ENCODE results near the gene SLC18B1.
"Not testable (repeated sequence)": the region's sequence is repeated elsewhere in the genome, so short reads cannot be mapped to it uniquely, and the experiment has no call there.

The SLC18B1 gene

DNA sequence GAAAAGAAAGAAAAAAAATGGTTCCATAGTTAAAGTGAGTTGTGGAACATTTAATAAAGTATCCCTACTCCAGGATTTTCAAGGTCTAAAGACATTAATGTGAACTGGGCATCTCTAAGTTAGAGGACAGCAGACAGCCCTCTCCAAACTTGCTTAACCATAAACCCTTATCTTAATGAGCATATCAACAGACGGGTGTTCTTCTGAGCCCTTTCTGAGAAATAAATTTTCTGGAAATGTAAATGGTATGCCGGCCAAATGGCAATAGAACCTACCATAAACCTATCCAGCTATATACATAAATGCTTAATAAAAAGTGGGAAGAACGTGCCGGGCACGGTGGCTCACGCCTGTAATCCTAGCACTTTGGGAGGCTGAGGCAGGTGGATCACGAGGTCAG, 12.5 kb downstream of the SLC18B1 start:
- Histone ChIP-seq H3K4me3 (ENCODE audit: insufficient read depth, low read length, poor library complexity, severe bottlenecking) (no peak overlapping the region), H3K36me3 (ENCODE audit: low read length) (no peaks in the 10 kb centered on the region), H3K9ac (ENCODE audit: low read length) (no peak overlapping the region), H3K79me2 (ENCODE audit: insufficient read depth, low read length) (no peaks in the 10 kb centered on the region), H3K4me2 (ENCODE audit: low read depth, low read length, poor library complexity, severe bottlenecking) (no peak overlapping the region), H4K20me1 (ENCODE audit: low read depth, low read length) (no peaks in the 10 kb centered on the region), H2AFZ (ENCODE audit: low read depth, low read length, severe bottlenecking) (no peak overlapping the region), H3K27ac (ENCODE audit: low read depth, low read length) (no peak overlapping the region), H3F3A (ENCODE audit: insufficient read depth) (no peaks in the 10 kb centered on the region), H3K9me3 (ENCODE audit: insufficient read depth, low read length) (no peaks in the 10 kb centered on the region), H3K9me2 (replicated peaks; ENCODE audit: insufficient read depth, low read length) (no peaks in the 10 kb centered on the region), H3K27me3 (ENCODE audit: low read length) (no peaks in the 10 kb centered on the region)
- no peak for TF ChIP-seq EZH2phosphoT487 (conservative IDR thresholded peaks at IDR 0.05; ENCODE audit: low read length)
- TF ChIP-seq, protein P1, sequence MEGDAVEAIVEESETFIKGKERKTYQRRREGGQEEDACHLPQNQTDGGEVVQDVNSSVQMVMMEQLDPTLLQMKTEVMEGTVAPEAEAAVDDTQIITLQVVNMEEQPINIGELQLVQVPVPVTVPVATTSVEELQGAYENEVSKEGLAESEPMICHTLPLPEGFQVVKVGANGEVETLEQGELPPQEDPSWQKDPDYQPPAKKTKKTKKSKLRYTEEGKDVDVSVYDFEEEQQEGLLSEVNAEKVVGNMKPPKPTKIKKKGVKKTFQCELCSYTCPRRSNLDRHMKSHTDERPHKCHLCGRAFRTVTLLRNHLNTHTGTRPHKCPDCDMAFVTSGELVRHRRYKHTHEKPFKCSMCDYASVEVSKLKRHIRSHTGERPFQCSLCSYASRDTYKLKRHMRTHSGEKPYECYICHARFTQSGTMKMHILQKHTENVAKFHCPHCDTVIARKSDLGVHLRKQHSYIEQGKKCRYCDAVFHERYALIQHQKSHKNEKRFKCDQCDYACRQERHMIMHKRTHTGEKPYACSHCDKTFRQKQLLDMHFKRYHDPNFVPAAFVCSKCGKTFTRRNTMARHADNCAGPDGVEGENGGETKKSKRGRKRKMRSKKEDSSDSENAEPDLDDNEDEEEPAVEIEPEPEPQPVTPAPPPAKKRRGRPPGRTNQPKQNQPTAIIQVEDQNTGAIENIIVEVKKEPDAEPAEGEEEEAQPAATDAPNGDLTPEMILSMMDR (IDR thresholded peaks at IDR 0.05; ENCODE audit: insufficient read depth, low read length, poor library complexity, severe bottlenecking): no peak

DNA sequence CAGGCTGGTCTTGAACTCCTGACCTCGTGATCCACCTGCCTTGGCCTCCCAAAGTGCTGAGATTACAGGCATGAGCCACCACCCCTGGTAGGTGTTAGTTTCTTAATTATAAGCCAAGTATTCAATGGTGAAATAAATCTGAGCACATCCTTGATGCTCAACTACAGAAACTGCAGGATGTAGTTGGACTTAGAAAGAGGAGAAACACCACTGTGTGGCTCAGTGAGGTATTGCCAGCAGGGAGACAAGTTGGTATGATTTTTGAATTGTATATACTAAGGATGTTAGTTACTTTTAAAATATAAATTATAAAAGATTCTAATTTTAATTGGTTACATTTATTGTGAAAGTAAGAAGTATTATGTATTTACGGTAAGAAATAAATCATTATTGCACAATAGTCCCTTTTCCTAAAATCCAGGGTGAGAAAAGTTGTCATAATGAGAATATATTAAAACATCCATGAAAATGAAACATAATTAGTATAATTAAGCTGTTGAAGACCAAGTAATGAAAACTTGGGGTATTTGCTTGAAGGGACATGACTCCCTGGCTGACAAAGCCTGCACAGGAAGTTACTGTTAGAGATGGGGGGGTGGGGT, 17.6 kb downstream of the SLC18B1 start:
- H4K20me1 ChIP-seq (ENCODE audit: low read depth, low read length): no peaks in the 10 kb centered on the region
- no peak for TF ChIP-seq EZH2phosphoT487 (conservative IDR thresholded peaks at IDR 0.05; ENCODE audit: low read length)
- TF ChIP-seq, protein P1 (IDR thresholded peaks at IDR 0.05; ENCODE audit: insufficient read depth, low read length, poor library complexity, severe bottlenecking): no peak
- H3K36me3 ChIP-seq (ENCODE audit: low read length): no peaks in the 10 kb centered on the region
- H3K4me3 ChIP-seq (ENCODE audit: insufficient read depth, low read length, poor library complexity, severe bottlenecking): no peak overlapping the region
- H3K9me3 ChIP-seq (ENCODE audit: insufficient read depth, low read length): no peaks in the 10 kb centered on the region
- no peaks in the 10 kb centered on the region for H3K27me3 ChIP-seq (ENCODE audit: low read length)
- H3K79me2 ChIP-seq (ENCODE audit: insufficient read depth, low read length): no peaks in the 10 kb centered on the region
- H3F3A ChIP-seq (ENCODE audit: insufficient read depth): no peaks in the 10 kb centered on the region
- H3K9ac ChIP-seq (ENCODE audit: low read length): no peak overlapping the region
- H3K4me2 ChIP-seq (ENCODE audit: low read depth, low read length, poor library complexity, severe bottlenecking): no peak overlapping the region
- H3K9me2 ChIP-seq (replicated peaks; ENCODE audit: insufficient read depth, low read length): no peaks in the 10 kb centered on the region
- H2AFZ ChIP-seq (ENCODE audit: low read depth, low read length, severe bottlenecking): no peak overlapping the region
- no peak overlapping the region for H3K27ac ChIP-seq (ENCODE audit: low read depth, low read length)

DNA sequence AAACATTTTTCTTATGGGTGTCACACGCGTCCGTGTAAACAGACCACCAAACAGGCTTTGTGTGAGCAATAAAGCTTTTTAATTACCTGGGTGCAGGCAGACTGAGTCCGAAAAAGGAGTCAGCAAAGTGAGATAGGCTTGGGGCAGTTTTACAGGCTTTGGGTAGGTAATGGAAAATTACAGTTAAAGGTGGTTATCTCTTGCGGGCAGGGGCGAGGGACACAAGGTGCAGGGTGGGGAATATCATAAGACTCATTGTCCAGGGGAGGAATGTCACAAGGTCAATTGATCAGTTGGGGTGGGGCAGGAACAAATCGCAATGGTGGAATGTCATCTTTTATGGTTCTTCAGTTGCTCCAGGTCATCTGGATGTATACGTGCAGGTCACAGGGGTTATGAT, 20.6 kb downstream of the SLC18B1 start:
- H3K9me2 ChIP-seq (replicated peaks; ENCODE audit: insufficient read depth, low read length); H3F3A ChIP-seq (ENCODE audit: insufficient read depth): not testable (repeated sequence)

DNA sequence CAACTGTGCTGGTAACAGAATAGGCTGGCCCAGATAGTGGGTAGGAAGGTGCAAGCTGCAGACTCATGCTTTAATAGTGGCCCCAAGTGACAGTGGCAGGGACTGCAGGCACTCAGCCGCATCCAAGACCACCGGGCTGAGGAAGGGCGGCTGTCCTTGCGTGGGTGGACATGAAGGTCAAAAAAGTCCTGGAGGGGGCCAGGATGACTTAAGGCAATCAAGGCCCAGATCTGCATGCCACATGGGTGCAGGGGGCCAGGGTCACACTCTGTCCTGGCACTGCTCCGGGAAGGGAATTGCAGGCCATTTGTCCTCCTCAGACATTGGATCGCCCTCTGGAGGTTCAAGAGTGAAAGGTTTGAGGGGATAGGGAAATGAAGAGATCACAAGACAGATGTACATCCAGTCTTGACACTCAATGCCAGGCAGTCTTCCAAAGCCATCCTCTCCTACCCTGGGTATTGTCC, 30.4 kb downstream of the SLC18B1 start:
- peak overlapping the region; percentile 39 for H3K4me2 ChIP-seq (ENCODE audit: low read depth, low read length, poor library complexity, severe bottlenecking)
- no peaks in the 10 kb centered on the region for H3K27me3 ChIP-seq (ENCODE audit: low read length)
- no peaks in the 10 kb centered on the region for H3K36me3 ChIP-seq (ENCODE audit: low read length)
- no peak overlapping the region for H3K9ac ChIP-seq (ENCODE audit: low read length)
- no peaks in the 10 kb centered on the region for H3K9me3 ChIP-seq (ENCODE audit: insufficient read depth, low read length)
- H3K4me3 ChIP-seq (ENCODE audit: insufficient read depth, low read length, poor library complexity, severe bottlenecking): no peak overlapping the region
- no peak overlapping the region for H3K27ac ChIP-seq (ENCODE audit: low read depth, low read length)
- H2AFZ ChIP-seq (ENCODE audit: low read depth, low read length, severe bottlenecking): peak overlapping the region; percentile 77
- no peak for TF ChIP-seq EZH2phosphoT487 (conservative IDR thresholded peaks at IDR 0.05; ENCODE audit: low read length)
- TF ChIP-seq, protein P1 (IDR thresholded peaks at IDR 0.05; ENCODE audit: insufficient read depth, low read length, poor library complexity, severe bottlenecking): peak; percentile 82
- H3K9me2 ChIP-seq (replicated peaks; ENCODE audit: insufficient read depth, low read length): no peaks in the 10 kb centered on the region
- no peaks in the 10 kb centered on the region for H4K20me1 ChIP-seq (ENCODE audit: low read depth, low read length)
- no peaks in the 10 kb centered on the region for H3F3A ChIP-seq (ENCODE audit: insufficient read depth)
- no peaks in the 10 kb centered on the region for H3K79me2 ChIP-seq (ENCODE audit: insufficient read depth, low read length)

More for the DNA sequence above, 20.6 kb downstream of the SLC18B1 start:
- H3K27me3 ChIP-seq (ENCODE audit: low read length); H3K9me3 ChIP-seq (ENCODE audit: insufficient read depth, low read length); H3K27ac ChIP-seq (ENCODE audit: low read depth, low read length); H2AFZ ChIP-seq (ENCODE audit: low read depth, low read length, severe bottlenecking); H4K20me1 ChIP-seq (ENCODE audit: low read depth, low read length); H3K4me2 ChIP-seq (ENCODE audit: low read depth, low read length, poor library complexity, severe bottlenecking); H3K9ac ChIP-seq (ENCODE audit: low read length); H3K4me3 ChIP-seq (ENCODE audit: insufficient read depth, low read length, poor library complexity, severe bottlenecking); H3K79me2 ChIP-seq (ENCODE audit: insufficient read depth, low read length); H3K36me3 ChIP-seq (ENCODE audit: low read length): not testable (repeated sequence)

Data from SU-DHL-6 (cell line).